Gastroesophageal sphincter (tissue), 3 donors: ENCODE results near the gene UBC.

Source experiments
- CTCF ChIP-seq, 4 experiments: fragments of 200-600 bp in 2 of 4; fragments of 450-650 bp in 2 of 4; sonication (generic) in 1 of 4; IDR thresholded peaks; one replicate each; pipeline ENCODE4 v1.5.1; 2017 to 2019; ENCODE audit warnings: antibody characterized with exemption in 4 of 4, mild to moderate bottlenecking in 2 of 4, moderate library complexity in 2 of 4
- POLR2A ChIP-seq, 2 donors: fragments of 450-650 bp; IDR thresholded peaks; one replicate each; pipeline ENCODE4 v1.6.1; 2017; ENCODE audit warnings: antibody characterized with exemption in 2 of 2, mild to moderate bottlenecking in 2 of 2, moderate library complexity in 1 of 2

- no peak for TF ChIP-seq CTCF (IDR thresholded peaks at IDR 0.05)
- no peak for TF ChIP-seq POLR2A (IDR thresholded peaks at IDR 0.05)
These were observed 38.4 kb upstream of the UBC start for GRCh38 chr12:124952801-124953200.
